GM15510 (cell line): ENCODE results near the gene PYGO1.

ENCODE experiments used
- POLR2A ChIP-seq: IDR thresholded peaks from 3 replicates; pipeline ENCODE4 v1.6.1; 2011; ENCODE audit warnings: borderline replicate concordance; ENCODE audit not compliant: insufficient read length; ENCODE audit errors: extremely low read depth

The PYGO1 gene

DNA sequence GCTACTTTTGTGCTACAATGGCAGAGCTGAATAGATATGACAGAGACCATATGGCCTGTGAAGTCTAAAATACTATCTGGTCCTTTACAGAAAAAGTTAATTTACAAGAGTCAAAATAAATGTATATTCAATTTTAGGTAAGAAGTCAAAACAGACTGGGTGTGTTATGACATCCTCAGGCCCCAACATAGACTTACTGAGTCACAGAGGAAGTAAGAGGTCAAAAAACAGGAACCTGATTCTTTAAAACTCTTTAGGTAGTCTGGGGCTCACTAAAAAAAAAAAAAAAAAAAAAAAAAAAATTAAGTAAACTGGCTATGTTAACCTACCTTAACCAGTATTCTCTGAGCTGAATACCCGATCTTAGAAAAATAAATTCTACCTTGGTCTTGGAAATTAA, 93.2 kb downstream of the PYGO1 start:
- no peak for TF ChIP-seq POLR2A
